A549 (cell line): Measurements from ENCODE around the gene PLCB3. TPM values are rescaled to one million over a fixed set of nuclear protein-coding genes. Genes with fewer than 3 reads are reported as not detected.

ENCODE experiments used
- ATAC-seq, 2 experiments: fragments of 200-7000 bp in 1 of 2; fragments of >200 bp in 1 of 2; cut with Nextera tagmentation in 1 of 2; cut with Tn5 transposase in 1 of 2; 3 replicates each; pipeline versions ENCODE4 v1.8.0 to v1.9.1; 2018 to 2020; ENCODE audit warnings: mild to moderate bottlenecking in 1 of 2, moderate library complexity in 1 of 2
- CTCF ChIA-PET: fragments of 300-600 bp; sonication (Branson Sonifier 250); formaldehyde crosslinking; extraction: SDS; loops from one replicate; lab custom pipeline; 2021; ENCODE audit warnings: antibody characterized with exemption, inconsistent platforms; lab: Yijun Ruan, JAX
- POLR2A ChIA-PET: fragments of 350-600 bp; formaldehyde crosslinking; extraction: SDS; loops from one replicate; lab custom pipeline; 2021; ENCODE audit warnings: antibody characterized with exemption, inconsistent platforms; lab: Yijun Ruan, JAX
- DNase-seq, 2 experiments: peaks; one replicate each; pipeline versions ENCODE4 v3.0.0 to v3.0.0-alpha.2; 2011 to 2016; ENCODE audit warnings: low read depth in 1 of 2, low spot score in 1 of 2
- FAIRE-seq: peaks from 2 replicates; lab custom pipeline; 2011; peaks lifted over from hg19 to GRCh38; lab: Jason Lieb, UNC
- H3K27ac ChIP-seq, 2 experiments: fragments of >200 bp; sonication (Bioruptor Twin); formaldehyde crosslinking; 3 replicates each; pipeline ENCODE4 v1.5.1; 2016 to 2017
- H3K4me1 ChIP-seq: fragments of >200 bp; sonication (Bioruptor Twin); formaldehyde crosslinking; 3 replicates; pipeline ENCODE4 v1.6.1; 2016
- H3K4me2 ChIP-seq: fragments of >200 bp; sonication (Bioruptor Twin); formaldehyde crosslinking; 3 replicates; pipeline ENCODE4 v1.6.1; 2016
- H3K4me3 ChIP-seq: fragments of >200 bp; sonication (Bioruptor Twin); formaldehyde crosslinking; 3 replicates; pipeline ENCODE4 v1.5.1; 2016
- H3K9me3 ChIP-seq: fragments of >200 bp; sonication (Bioruptor Twin); formaldehyde crosslinking; 3 replicates; pipeline ENCODE4 v1.6.1; 2016
- CBX2 ChIP-seq: fragments of 200-600 bp; sonication (generic); IDR thresholded peaks from 2 replicates; pipeline ENCODE4 v1.6.1; 2016; ENCODE audit warnings: low read depth, mild to moderate bottlenecking, borderline replicate concordance
- CEBPB ChIP-seq, 2 experiments: fragments of >200 bp in 1 of 2; sonication (Bioruptor Twin) in 1 of 2; formaldehyde crosslinking in 1 of 2; IDR thresholded peaks; 2 replicates each; pipeline ENCODE4 v1.6.1; 2012 to 2016
- CHD2 ChIP-seq: fragments of 150-350 bp; IDR thresholded peaks from 2 replicates; pipeline ENCODE4 v1.6.1; 2014; ENCODE audit warnings: low read length; ENCODE audit not compliant: partially characterized antibody
- CTCF ChIP-seq: fragments of >200 bp; sonication (Bioruptor Twin); formaldehyde crosslinking; IDR thresholded peaks from 3 replicates; pipeline ENCODE4 v1.5.1; 2016
- EHF ChIP-seq: fragments of 250-450 bp; sonication (Bioruptor Pico); IDR thresholded peaks from 2 replicates; pipeline ENCODE4 v1.5.0; 2020; ENCODE audit warnings: mild to moderate bottlenecking
- EHMT2 ChIP-seq: fragments of 200-600 bp; sonication (generic); IDR thresholded peaks from 2 replicates; pipeline ENCODE4 v1.6.1; 2016; ENCODE audit warnings: antibody characterized with exemption, low read depth, mild to moderate bottlenecking, moderate library complexity
- FOXS1 ChIP-seq: fragments of 250-450 bp; sonication (Bioruptor Pico); IDR thresholded peaks from 2 replicates; pipeline ENCODE4 v1.5.0; 2020; ENCODE audit warnings: mild to moderate bottlenecking, moderate library complexity
- HEYL ChIP-seq: fragments of 250-450 bp; sonication (Bioruptor Pico); IDR thresholded peaks from 2 replicates; pipeline ENCODE4 v1.8.0; 2021; ENCODE audit warnings: mild to moderate bottlenecking, moderate library complexity
- HMGXB4 ChIP-seq: fragments of 250-450 bp; sonication (Bioruptor Pico); IDR thresholded peaks from 2 replicates; pipeline ENCODE4 v1.5.0; 2021; ENCODE audit warnings: mild to moderate bottlenecking, moderate library complexity, borderline replicate concordance
- HOXA7 ChIP-seq: fragments of 250-450 bp; sonication (Bioruptor Pico); IDR thresholded peaks from 2 replicates; pipeline ENCODE4 v1.5.0; 2020; ENCODE audit warnings: mild to moderate bottlenecking, moderate library complexity
- JUN ChIP-seq, 2 experiments: fragments of >200 bp; sonication (Bioruptor Twin); formaldehyde crosslinking; IDR thresholded peaks; 2 replicates in 1 of 2; 3 replicates in 1 of 2; pipeline ENCODE4 v1.6.1; 2016 to 2017
- KDM1A ChIP-seq: fragments of 200-600 bp; sonication (generic); IDR thresholded peaks from 2 replicates; pipeline ENCODE4 v1.6.1; 2016; ENCODE audit warnings: low read depth, mild to moderate bottlenecking
- MAFK ChIP-seq: fragments of 450-650 bp; IDR thresholded peaks from 2 replicates; pipeline ENCODE4 v1.6.1; 2014; ENCODE audit not compliant: partially characterized antibody
- MAZ ChIP-seq: fragments of 150-350 bp; IDR thresholded peaks from 2 replicates; pipeline ENCODE4 v1.6.1; 2014; ENCODE audit warnings: antibody characterized with exemption, low read depth, low read length, borderline replicate concordance
- MYC ChIP-seq: IDR thresholded peaks from 2 replicates; pipeline ENCODE4 v1.6.1; 2012; ENCODE audit warnings: mild to moderate bottlenecking, inconsistent platforms, low read length, improper control_type of control experiment, borderline replicate concordance
- NFE2L2 ChIP-seq: fragments of 150-350 bp; conservative IDR thresholded peaks from 2 replicates; pipeline ENCODE4 v1.6.1; 2014; ENCODE audit warnings: low read length
- NR3C1 ChIP-seq: fragments of >200 bp; sonication (Bioruptor Twin); formaldehyde crosslinking; IDR thresholded peaks from 3 replicates; pipeline ENCODE4 v1.6.1; 2017
- POLR2A ChIP-seq: IDR thresholded peaks from 2 replicates; pipeline ENCODE4 v1.6.1; 2012; ENCODE audit warnings: mild to moderate bottlenecking, low read length
- RCOR1 ChIP-seq: fragments of 150-350 bp; IDR thresholded peaks from 2 replicates; pipeline ENCODE4 v1.6.1; 2014; ENCODE audit warnings: antibody characterized with exemption, low read length, low read depth
- RFX5 ChIP-seq: fragments of 450-650 bp; IDR thresholded peaks from 2 replicates; pipeline ENCODE4 v1.7.1; 2014; ENCODE audit warnings: antibody characterized with exemption, mild to moderate bottlenecking, moderate library complexity
- TP53 ChIP-seq: fragments of 250-450 bp; sonication (Bioruptor Pico); IDR thresholded peaks from 2 replicates; pipeline ENCODE4 v1.5.0; 2021; ENCODE audit warnings: mild to moderate bottlenecking, moderate library complexity
- ZFP36 ChIP-seq: fragments of 450-650 bp; IDR thresholded peaks from 2 replicates; pipeline ENCODE4 v1.6.1; 2014; ENCODE audit warnings: borderline replicate concordance; ENCODE audit not compliant: partially characterized antibody
- ZSCAN20 ChIP-seq: fragments of 250-450 bp; sonication (Bioruptor Pico); IDR thresholded peaks from 2 replicates; pipeline ENCODE4 v1.8.0; 2022; ENCODE audit warnings: mild to moderate bottlenecking, moderate library complexity
- WGBS: methylation state at CpG from one replicate; pipeline ENCODE4 v1.1.6; 2017; ENCODE audit errors: missing lambda C conversion rate; 5-methylcytosine and 5-hydroxymethylcytosine counted together
- polyA plus RNA-seq, 4 experiments: library from polyadenylated mRNA; depleted of rRNA in 3 of 4; stranded (reverse); fragments of >200 nt; fragmentation: RNase III in 1 of 4; extraction: RNeasy Plus Mini Kit Qiagen cat#74134 plus additional on column Dnase treatment in 1 of 4; gene quantifications; 2 replicates in 3 of 4; 3 replicates in 1 of 4; pipeline ENCODE4 v1.2.3, GENCODE V29; 2011 to 2017
- TF ChIP-seq, protein P1 (sequence below): fragments of >200 bp; sonication (Bioruptor Twin); formaldehyde crosslinking; IDR thresholded peaks from 2 replicates; pipeline ENCODE4 v1.6.1; 2016

Gene PLCB3
- polyA plus RNA-seq, 2 of the 4 experiments (the other 2 are of a cell fraction): 8.8 to 21.2 TPM

DNA sequence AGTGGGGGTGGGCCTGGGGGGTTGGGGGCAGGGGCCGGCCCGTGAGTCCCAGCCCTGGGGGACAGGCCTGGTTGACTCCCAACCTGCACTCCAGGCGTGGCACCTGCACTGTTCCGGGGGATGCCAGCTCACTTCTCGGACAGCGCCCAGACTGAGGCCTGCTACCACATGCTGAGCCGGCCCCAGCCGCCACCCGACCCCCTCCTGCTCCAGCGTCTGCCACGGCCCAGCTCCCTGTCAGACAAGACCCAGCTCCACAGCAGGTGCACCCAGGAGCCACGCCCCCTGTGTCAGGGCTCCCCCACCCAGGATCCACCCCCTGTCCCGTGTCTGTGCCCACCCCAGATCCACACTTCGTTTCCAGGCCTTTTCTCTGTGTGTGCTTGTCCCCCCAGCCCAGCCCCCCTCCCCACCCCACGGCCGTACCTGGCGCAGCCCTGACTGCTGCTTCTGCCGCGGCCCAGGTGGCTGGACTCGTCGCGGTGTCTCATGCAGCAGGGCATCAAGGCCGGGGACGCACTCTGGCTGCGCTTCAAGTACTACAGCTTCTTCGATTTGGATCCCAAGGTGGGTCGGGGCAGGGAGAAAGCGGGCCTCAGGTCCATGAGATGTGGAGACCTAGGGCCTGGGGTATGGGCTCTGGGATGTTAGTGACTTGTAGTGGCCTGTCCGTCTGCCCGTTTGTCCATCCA lies 40.0 kb upstream of the PLCB3 start:
- CTCF ChIA-PET: interaction anchor here (2.8 to 20.3 kb wide), 4 partner anchors 8 to 91 kb away, joined by 12 to 254 read pairs (median 194); partner anchors contain the start of genes CATSPERZ, DNAJC4, FERMT3 and NUDT22
- no peak for FAIRE-seq

DNA sequence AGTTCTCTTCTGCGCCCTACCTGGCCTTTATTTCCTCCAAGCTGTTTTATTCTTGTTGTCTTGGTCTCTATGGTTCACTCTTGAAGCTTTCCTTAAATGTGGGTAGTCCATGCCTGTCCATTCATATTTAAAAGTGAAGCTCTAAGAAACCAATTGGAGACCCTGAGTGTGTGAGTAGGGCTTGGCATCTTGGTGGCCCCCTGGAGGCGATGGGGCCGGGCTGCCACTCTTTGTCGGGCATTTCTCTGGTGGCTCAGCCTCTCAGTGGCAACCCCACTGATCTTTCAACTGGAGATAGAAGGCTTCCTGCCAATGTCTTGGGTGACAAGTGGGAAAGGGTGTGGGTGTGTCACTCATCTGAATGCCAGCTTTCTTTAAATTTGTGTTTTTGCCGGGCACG lies 34.5 kb upstream of the PLCB3 start:
- FAIRE-seq (no peak), DNase-seq (no peak)
- H3K4me1 ChIP-seq: no peaks in the 10 kb centered on the region
- TF ChIP-seq NR3C1: no peak
- TF ChIP-seq EHMT2: no peak
- TF ChIP-seq MYC: no peak
- TF ChIP-seq, protein P1, sequence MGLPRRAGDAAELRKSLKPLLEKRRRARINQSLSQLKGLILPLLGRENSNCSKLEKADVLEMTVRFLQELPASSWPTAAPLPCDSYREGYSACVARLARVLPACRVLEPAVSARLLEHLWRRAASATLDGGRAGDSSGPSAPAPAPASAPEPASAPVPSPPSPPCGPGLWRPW: no peak
- no peak for TF ChIP-seq RCOR1
- TF ChIP-seq ZFP36: no peak
- TF ChIP-seq NFE2L2: no peak
- no peak for TF ChIP-seq JUN (IDR thresholded peaks at IDR 0.05)
- TF ChIP-seq, all 56 proteins: peak for 0
- Histone ChIP-seq H3K4me3 (no peak overlapping the region), H3K4me2 (no peak overlapping the region), H3K9me3 (no peaks in the 10 kb centered on the region), H3K27ac (no peak overlapping the region)
- 76% methylated on average over 4 of the region's 6 CpGs for WGBS
- ChIA-PET POLR2A (no interaction called here), CTCF (interaction anchor here (0.8 to 19.9 kb wide), 5 partner anchors 9 to 84 kb away, joined by 3 to 254 read pairs (median 7); partner anchors contain the start of genes CATSPERZ, FERMT3, NUDT22 and PLCB3)
- peak; percentile 29 to 30; a peak in 3 of 6 replicates for ATAC-seq

More for the DNA sequence above, 40.0 kb upstream of the PLCB3 start:
- DNase-seq: no peak
- no peaks in the 10 kb centered on the region for H3K9me3 ChIP-seq
- no peaks in the 10 kb centered on the region for H3K4me1 ChIP-seq
- H3K27ac ChIP-seq: no peak overlapping the region
- TF ChIP-seq HOXA7 (no peak), POLR2A (no peak), CHD2 (no peak), HMGXB4 (CRISPR knock-in tag) (no peak), RFX5 (no peak), CEBPB (IDR thresholded peaks at IDR 0.05) (no peak), ZSCAN20 (CRISPR knock-in tag) (no peak), EHF (CRISPR knock-in tag) (no peak), FOXS1 (CRISPR knock-in tag) (no peak), MAZ (no peak), KDM1A (no peak), MAFK (no peak), TP53 (no peak), CTCF (no peak), HEYL (no peak), CBX2 (no peak)
- TF ChIP-seq, all 56 proteins: peak for 0
- POLR2A ChIA-PET: interaction anchor here (0.7 to 2.3 kb wide), 3 partner anchors 9 to 31 kb away, joined by 3 to 9 read pairs (median 5); partner anchors contain the start of gene STIP1
- H3K4me3 ChIP-seq: no peak overlapping the region
- WGBS: 88% methylated on average over 17 of the region's 30 CpGs
- no peak overlapping the region for H3K4me2 ChIP-seq
- ATAC-seq: no peak
